HG02642 (cell line): ENCODE data around the gene TUBGCP2.
"Not testable (repeated sequence)": the region's sequence is repeated elsewhere in the genome, so short reads cannot be mapped to it uniquely, and the experiment has no call there.

Experiments
- ATAC-seq: cut with Tn5 transposase; IDR thresholded peaks from one replicate; pipeline ENCODE4 v1.9.1; 2021; ENCODE audit warnings: mild to moderate bottlenecking; ENCODE audit not compliant: unreplicated experiment, poor library complexity

Gene TUBGCP2

GRCh38 chr10:133270773-133271297 lies 37.8 kb downstream of the TUBGCP2 start:
- no peak for ATAC-seq

- no peak for ATAC-seq
Observed at GRCh38 chr10:133270204-133270603, 38.5 kb downstream of the TUBGCP2 start.

- ATAC-seq, result no peak
Observed at GRCh38 chr10:133269367-133269766, 39.3 kb downstream of the TUBGCP2 start.

GRCh38 chr10:133268532-133268931 lies 40.1 kb downstream of the TUBGCP2 start:
- no peak for ATAC-seq

- no peak for ATAC-seq
Observed at GRCh38 chr10:133267829-133268228, 40.8 kb downstream of the TUBGCP2 start.

GRCh38 chr10:133267293-133267692 lies 41.4 kb downstream of the TUBGCP2 start:
- ATAC-seq, result no peak

- ATAC-seq, result no peak
Observed at GRCh38 chr10:133266056-133266795, 42.4 kb downstream of the TUBGCP2 start.

GRCh38 chr10:133265052-133265451 lies 43.6 kb downstream of the TUBGCP2 start:
- not testable (repeated sequence) for ATAC-seq

- no peak for ATAC-seq
Observed at GRCh38 chr10:133264461-133264860, 44.2 kb downstream of the TUBGCP2 start.

GRCh38 chr10:133263674-133264073 lies 45.0 kb downstream of the TUBGCP2 start:
- no peak for ATAC-seq

- ATAC-seq, result no peak
Observed at GRCh38 chr10:133262696-133263095, 46.0 kb downstream of the TUBGCP2 start.

- ATAC-seq, result peak; percentile 62
Observed at GRCh38 chr10:133261726-133262325, 46.8 kb downstream of the TUBGCP2 start.

GRCh38 chr10:133260895-133261725 lies 47.6 kb downstream of the TUBGCP2 start:
- ATAC-seq, result peak; percentile 58

- ATAC-seq, result no peak
Observed at GRCh38 chr10:133259602-133259989, 49.1 kb downstream of the TUBGCP2 start.

GRCh38 chr10:133258818-133259601 lies 49.7 kb downstream of the TUBGCP2 start:
- ATAC-seq, result no peak

- no peak for ATAC-seq
Observed at GRCh38 chr10:133258066-133258817, 50.4 kb downstream of the TUBGCP2 start.

GRCh38 chr10:133257489-133258065 lies 51.1 kb downstream of the TUBGCP2 start:
- no peak for ATAC-seq

- ATAC-seq, result no peak
Observed at GRCh38 chr10:133255323-133255722, 53.3 kb downstream of the TUBGCP2 start.
